Progenitor cell of endocrine pancreas (in vitro differentiated cells): ENCODE results near the gene WDR20. TPM values are rescaled to one million over a fixed set of nuclear protein-coding genes. Genes with fewer than 3 reads are reported as not detected.

Experiments
- DNase-seq: peaks from one replicate; pipeline ENCODE4 v3.0.0; 2021; ENCODE audit warnings: low spot score; ENCODE audit not compliant: unreplicated experiment
- H3K27ac Mint-ChIP-seq: 2 replicates; pipeline ENCODE4 v1.8.0; 2021; ENCODE audit warnings: mild to moderate bottlenecking, moderate library complexity, mixed read lengths
- H3K27me3 Mint-ChIP-seq: 2 replicates; pipeline ENCODE4 v1.8.0; 2021; ENCODE audit warnings: mixed read lengths
- H3K36me3 Mint-ChIP-seq: 2 replicates; pipeline ENCODE4 v1.8.0; 2022; ENCODE audit warnings: mixed read lengths; ENCODE audit not compliant: insufficient read depth
- H3K4me1 Mint-ChIP-seq: 2 replicates; pipeline ENCODE4 v1.8.0; 2021; ENCODE audit warnings: low read depth, mixed read lengths
- H3K4me3 Mint-ChIP-seq: 2 replicates; pipeline ENCODE4 v1.8.0; 2021; ENCODE audit warnings: low read depth, mild to moderate bottlenecking, moderate library complexity, mixed read lengths
- H3K9me3 Mint-ChIP-seq: 2 replicates; pipeline ENCODE4 v1.8.0; 2021; ENCODE audit warnings: low read depth, mixed read lengths
- long read RNA-seq: library from polyadenylated mRNA; unstranded; transcript quantifications from one replicate; pipeline ENCODE4 v2.0.0, GENCODE V29; 2020
- total RNA-seq: library from RNA; stranded (reverse); gene quantifications from 2 replicates; pipeline ENCODE4 v1.2.1, GENCODE V29; 2021
- TF ChIP-seq, protein P1 (sequence below): fragments of 200-600 bp; sonication (generic); IDR thresholded peaks from one replicate; pipeline ENCODE4 v1.5.0; 2021; ENCODE audit warnings: antibody characterized with exemption, mild to moderate bottlenecking; ENCODE audit not compliant: unreplicated experiment

The WDR20 gene, protein sequence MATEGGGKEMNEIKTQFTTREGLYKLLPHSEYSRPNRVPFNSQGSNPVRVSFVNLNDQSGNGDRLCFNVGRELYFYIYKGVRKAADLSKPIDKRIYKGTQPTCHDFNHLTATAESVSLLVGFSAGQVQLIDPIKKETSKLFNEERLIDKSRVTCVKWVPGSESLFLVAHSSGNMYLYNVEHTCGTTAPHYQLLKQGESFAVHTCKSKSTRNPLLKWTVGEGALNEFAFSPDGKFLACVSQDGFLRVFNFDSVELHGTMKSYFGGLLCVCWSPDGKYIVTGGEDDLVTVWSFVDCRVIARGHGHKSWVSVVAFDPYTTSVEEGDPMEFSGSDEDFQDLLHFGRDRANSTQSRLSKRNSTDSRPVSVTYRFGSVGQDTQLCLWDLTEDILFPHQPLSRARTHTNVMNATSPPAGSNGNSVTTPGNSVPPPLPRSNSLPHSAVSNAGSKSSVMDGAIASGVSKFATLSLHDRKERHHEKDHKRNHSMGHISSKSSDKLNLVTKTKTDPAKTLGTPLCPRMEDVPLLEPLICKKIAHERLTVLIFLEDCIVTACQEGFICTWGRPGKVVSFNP
- total RNA-seq: 34.6 and 34.9 TPM in 2 replicates
- long read RNA-seq, transcript WDR20-203 (4 exons, 2,616 nt): minor isoform, 21 of 186 reads
- long read RNA-seq, transcript WDR20-210 (2 exons, 2,117 nt): minor isoform, 12 of 186 reads
- long read RNA-seq, transcript WDR20-211 (3 exons, 2,382 nt): minor isoform, 7 of 186 reads
- long read RNA-seq, transcript WDR20-204 (3 exons, 2,391 nt): major isoform, 100 of 186 reads
- long read RNA-seq, partial matches to known transcripts: 0 of 186 reads
- long read RNA-seq, other reads (novel, unspliced or antisense): 40 of 186 reads

DNA sequence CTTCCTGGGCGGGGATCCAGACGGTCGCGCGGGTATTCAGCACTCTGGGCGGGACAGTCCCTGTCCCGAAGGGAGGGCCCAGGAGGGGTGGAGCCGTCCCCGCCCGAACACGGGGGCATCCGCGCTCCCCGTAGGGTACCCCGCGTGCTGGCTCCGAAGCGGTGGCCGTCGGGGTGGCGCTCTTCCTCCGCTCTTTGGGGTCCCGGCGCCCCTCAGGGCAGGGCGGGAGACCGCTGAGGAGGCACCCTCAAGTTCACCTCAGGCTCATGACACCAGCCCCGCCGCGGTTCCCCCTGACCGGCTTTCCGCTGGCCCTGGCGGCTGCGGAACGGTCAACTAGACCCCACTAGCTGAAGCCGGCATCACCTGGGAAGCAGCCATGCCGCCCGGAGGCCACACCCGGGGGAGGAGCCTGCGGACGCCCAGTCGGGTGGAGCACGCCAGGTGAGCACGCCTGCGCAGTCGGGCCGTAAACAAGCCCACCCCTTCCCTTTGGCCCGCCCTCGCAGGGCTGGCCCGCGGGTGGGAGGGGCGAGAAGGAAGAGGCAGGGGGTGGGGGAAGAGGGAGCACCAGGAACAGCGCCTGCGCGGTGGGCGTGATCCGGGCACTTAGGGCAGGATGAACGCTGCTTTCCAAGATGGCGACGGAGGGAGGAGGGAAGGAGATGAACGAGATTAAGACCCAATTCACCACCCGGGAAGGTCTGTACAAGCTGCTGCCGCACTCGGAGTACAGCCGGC lies at the start of gene WDR20:
WDR20 (plus strand) TSS at position 612 of the 741 bp plus-strand sequence; CDS start at position 639, 27 bp downstream.
- H3K4me3 Mint-ChIP-seq: peak within 1 kb of the TSS; percentile 99
- no peaks in the 10 kb centered on the region for H3K9me3 Mint-ChIP-seq
- peaks cover 4% of the 10 kb centered on the region for H3K36me3 Mint-ChIP-seq
- H3K27me3 Mint-ChIP-seq: no peaks in the 10 kb centered on the region
- TF ChIP-seq, protein P1, sequence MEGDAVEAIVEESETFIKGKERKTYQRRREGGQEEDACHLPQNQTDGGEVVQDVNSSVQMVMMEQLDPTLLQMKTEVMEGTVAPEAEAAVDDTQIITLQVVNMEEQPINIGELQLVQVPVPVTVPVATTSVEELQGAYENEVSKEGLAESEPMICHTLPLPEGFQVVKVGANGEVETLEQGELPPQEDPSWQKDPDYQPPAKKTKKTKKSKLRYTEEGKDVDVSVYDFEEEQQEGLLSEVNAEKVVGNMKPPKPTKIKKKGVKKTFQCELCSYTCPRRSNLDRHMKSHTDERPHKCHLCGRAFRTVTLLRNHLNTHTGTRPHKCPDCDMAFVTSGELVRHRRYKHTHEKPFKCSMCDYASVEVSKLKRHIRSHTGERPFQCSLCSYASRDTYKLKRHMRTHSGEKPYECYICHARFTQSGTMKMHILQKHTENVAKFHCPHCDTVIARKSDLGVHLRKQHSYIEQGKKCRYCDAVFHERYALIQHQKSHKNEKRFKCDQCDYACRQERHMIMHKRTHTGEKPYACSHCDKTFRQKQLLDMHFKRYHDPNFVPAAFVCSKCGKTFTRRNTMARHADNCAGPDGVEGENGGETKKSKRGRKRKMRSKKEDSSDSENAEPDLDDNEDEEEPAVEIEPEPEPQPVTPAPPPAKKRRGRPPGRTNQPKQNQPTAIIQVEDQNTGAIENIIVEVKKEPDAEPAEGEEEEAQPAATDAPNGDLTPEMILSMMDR: no peak
- DNase-seq: peak; percentile 100
- H3K27ac Mint-ChIP-seq: peak within 1 kb of the TSS; percentile 98
- peaks cover 15% of the 10 kb centered on the region for H3K4me1 Mint-ChIP-seq

DNA sequence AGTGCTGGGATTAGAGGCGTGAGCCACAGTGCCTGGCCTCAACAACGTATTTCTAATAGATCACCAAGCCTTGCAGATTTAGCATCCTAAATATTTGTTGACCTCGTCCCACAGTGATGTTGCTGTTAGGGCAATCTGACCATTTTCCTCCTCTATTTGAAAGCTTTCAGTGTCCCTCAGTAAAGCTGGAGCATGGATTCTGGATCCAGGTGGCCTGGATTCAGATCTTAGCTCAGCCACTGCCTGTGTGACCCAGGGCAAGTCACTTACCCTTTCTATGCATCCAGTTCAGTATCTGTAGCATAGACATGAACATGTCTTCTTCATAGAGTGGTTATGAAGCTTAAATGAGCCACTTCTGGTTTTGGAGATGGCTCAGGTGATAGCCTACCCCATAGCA lies 49.0 kb upstream of the WDR20 start:
- DNase-seq: no peak
- no peak overlapping the region for H3K4me3 Mint-ChIP-seq

DNA sequence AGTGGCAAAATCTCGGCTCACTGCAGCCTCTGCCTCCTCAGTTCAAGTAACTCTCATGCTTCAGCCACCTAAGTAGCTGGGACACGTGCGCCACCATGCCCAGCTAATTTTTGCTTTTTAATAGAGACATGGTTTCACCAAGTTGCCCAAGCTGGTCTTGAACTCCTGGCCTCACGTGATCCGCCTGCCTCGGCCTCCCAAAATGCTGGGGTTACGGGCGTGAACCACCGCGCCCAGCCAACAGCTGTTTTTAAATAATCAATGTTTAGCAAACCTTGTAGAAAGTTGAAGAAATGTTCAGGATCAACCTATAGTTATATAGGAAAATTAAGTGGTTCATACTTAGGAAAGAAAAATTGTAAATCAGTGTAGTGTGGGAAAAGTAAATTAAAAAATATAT lies 46.9 kb upstream of the WDR20 start:
- TF ChIP-seq, protein P1: no peak
- H3K27me3 Mint-ChIP-seq: no peaks in the 10 kb centered on the region
- peaks cover 27% of the 10 kb centered on the region for H3K4me1 Mint-ChIP-seq
- H3K36me3 Mint-ChIP-seq: peaks cover 1% of the 10 kb centered on the region
- DNase-seq: no peak
- H3K9me3 Mint-ChIP-seq: no peaks in the 10 kb centered on the region
- H3K27ac Mint-ChIP-seq: no peak overlapping the region
- no peak overlapping the region for H3K4me3 Mint-ChIP-seq

More for the DNA sequence above, 49.0 kb upstream of the WDR20 start:
- H3K36me3 Mint-ChIP-seq: peaks cover 6% of the 10 kb centered on the region
- no peaks in the 10 kb centered on the region for H3K9me3 Mint-ChIP-seq
- peaks cover 12% of the 10 kb centered on the region for H3K4me1 Mint-ChIP-seq
- no peak overlapping the region for H3K27ac Mint-ChIP-seq
- TF ChIP-seq, protein P1: no peak
- no peaks in the 10 kb centered on the region for H3K27me3 Mint-ChIP-seq

DNA sequence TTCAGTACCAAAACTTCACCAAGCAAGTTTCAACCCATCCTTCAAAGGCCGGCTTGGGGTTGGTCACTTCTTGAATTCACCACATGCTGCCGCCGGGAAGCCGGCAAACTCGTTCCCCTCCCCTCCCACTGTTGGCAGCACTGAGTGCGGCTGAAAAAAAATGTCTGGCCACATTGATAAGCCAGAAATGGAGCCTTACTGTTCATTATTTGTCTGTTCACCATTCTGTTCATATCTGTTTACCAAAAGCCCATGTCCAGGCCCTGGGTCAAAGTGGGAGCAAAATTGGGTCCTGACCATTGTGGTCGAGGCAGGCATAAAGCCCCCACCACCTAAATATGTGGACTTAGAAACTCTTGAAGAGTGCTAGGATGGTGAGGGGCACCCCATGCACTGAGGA lies 45.6 kb upstream of the WDR20 start:
- DNase-seq: no peak
- Mint-ChIP-seq H3K4me3 (no peak overlapping the region), H3K27ac (no peak overlapping the region)

More for the DNA sequence above, 45.6 kb upstream of the WDR20 start:
- Mint-ChIP-seq H3K36me3 (peaks cover 1% of the 10 kb centered on the region), H3K9me3 (no peaks in the 10 kb centered on the region), H3K27me3 (no peaks in the 10 kb centered on the region), H3K4me1 (peaks cover 25% of the 10 kb centered on the region)
- TF ChIP-seq, protein P1: no peak
